Gastrocnemius medialis (tissue), 4 donors: ENCODE measurements around the gene PDF.

Experiments
- CTCF ChIP-seq, 5 experiments: fragments of 450-650 bp in 3 of 5; fragments of 200-600 bp in 2 of 5; sonication (generic) in 2 of 5; IDR thresholded peaks in 4 of 5; conservative IDR thresholded peaks in 1 of 5; 1 replicate in 4 of 5; 2 replicates in 1 of 5; pipeline ENCODE4 v1.5.1; 2016 to 2019; ENCODE audit warnings: antibody characterized with exemption in 5 of 5, mild to moderate bottlenecking in 3 of 5, moderate library complexity in 3 of 5
- POLR2A ChIP-seq, 2 donors: fragments of 450-650 bp; IDR thresholded peaks; one replicate each; pipeline ENCODE4 v1.6.1; 2017; ENCODE audit warnings: antibody characterized with exemption in 2 of 2, mild to moderate bottlenecking in 2 of 2, moderate library complexity in 2 of 2

- no peak for TF ChIP-seq POLR2A (IDR thresholded peaks at IDR 0.05)
- no peak for TF ChIP-seq CTCF (IDR thresholded peaks at IDR 0.05 in 4 of 5, conservative IDR thresholded peaks at IDR 0.05 in 1 of 5)
Measured at GRCh38 chr16:69315486-69316311, 14.7 kb downstream of the PDF start.
